Cardiac muscle cell (in vitro differentiated cells and primary cell): Measurements from ENCODE around the gene TNC. TPM values are rescaled to one million over a fixed set of nuclear protein-coding genes. Genes with fewer than 3 reads are reported as not detected.

ENCODE experiments used
- DNase-seq, 2 donors: peaks; one replicate each; pipeline versions ENCODE4 v3.0.0 to v3.0.0-alpha.2; 2010 to 2017; ENCODE audit warnings: low read depth in 1 of 2, low spot score in 1 of 2
- H3K27ac ChIP-seq: fragments of 200-600 bp; sonication (generic); 2 replicates; pipeline ENCODE4 v1.5.1; 2016
- H3K27me3 ChIP-seq: fragments of 200-600 bp; sonication (generic); 2 replicates; pipeline ENCODE4 v1.6.0; 2016; ENCODE audit warnings: control low read depth
- H3K36me3 ChIP-seq: fragments of 200-600 bp; sonication (generic); 2 replicates; pipeline ENCODE4 v1.5.1; 2016; ENCODE audit warnings: control low read depth
- H3K4me1 ChIP-seq: fragments of 200-600 bp; sonication (generic); 2 replicates; pipeline ENCODE4 v1.8.1; 2017; ENCODE audit warnings: low read depth, mild to moderate bottlenecking, mixed run types
- H3K4me3 ChIP-seq: fragments of 200-600 bp; sonication (generic); 2 replicates; pipeline ENCODE4 v1.5.1; 2016; ENCODE audit warnings: mild to moderate bottlenecking
- H3K9me3 ChIP-seq: fragments of 200-600 bp; sonication (generic); 2 replicates; pipeline ENCODE4 v1.5.1; 2017; ENCODE audit warnings: low read depth, mild to moderate bottlenecking, control low read depth
- CTCF ChIP-seq: IDR thresholded peaks from 2 replicates; pipeline ENCODE4 v1.5.1; 2012; ENCODE audit warnings: low read depth, mild to moderate bottlenecking, low read length
- polyA plus RNA-seq: library from polyadenylated mRNA; unstranded; fragments of >200 nt; fragmentation: Nextera tagmentation; extraction: Ambion mirVana; gene quantifications from 2 replicates; pipeline ENCODE4 v1.2.1, GENCODE V29; 2016
- total RNA-seq: library from RNA; depleted of rRNA; stranded (reverse); fragments of >200 nt; gene quantifications from 2 replicates; pipeline ENCODE4 v1.2.3, GENCODE V29; 2016

TNC gene
- total and polyA plus RNA-seq, 2 experiments from 2014 or later: 23.9 to 29.7 TPM

GRCh38 chr9:115024925-115025535 lies 92.9 kb downstream of the TNC start:
- no peaks in the 10 kb centered on the region for H3K36me3 ChIP-seq
- H3K27ac ChIP-seq: no peak overlapping the region
- H3K4me3 ChIP-seq: no peak overlapping the region
- no peaks in the 10 kb centered on the region for H3K9me3 ChIP-seq
- no peak for DNase-seq
- H3K27me3 ChIP-seq: no peaks in the 10 kb centered on the region
- TF ChIP-seq CTCF: no peak
- H3K4me1 ChIP-seq: peaks cover 10% of the 10 kb centered on the region

- Histone ChIP-seq H3K27ac (no peak overlapping the region), H3K27me3 (no peaks in the 10 kb centered on the region), H3K4me1 (no peaks in the 10 kb centered on the region), H3K4me3 (no peak overlapping the region), H3K9me3 (no peaks in the 10 kb centered on the region), H3K36me3 (no peaks in the 10 kb centered on the region)
- no peak for TF ChIP-seq CTCF
- DNase-seq: peak in 1 of 2 donors; percentile 22
These were observed 95.1 kb downstream of the TNC start for GRCh38 chr9:115022760-115023434.

GRCh38 chr9:115018547-115019435 lies 99.2 kb downstream of the TNC start:
- no peaks in the 10 kb centered on the region for H3K4me1 ChIP-seq
- TF ChIP-seq CTCF: no peak
- DNase-seq: peak in 1 of 2 donors; percentile 57

GRCh38 chr9:115016344-115016743 lies 101.6 kb downstream of the TNC start:
- no peak overlapping the region for H3K27ac ChIP-seq
- H3K27me3 ChIP-seq: peaks cover 18% of the 10 kb centered on the region
- no peak for TF ChIP-seq CTCF
- no peaks in the 10 kb centered on the region for H3K36me3 ChIP-seq
- H3K9me3 ChIP-seq: no peaks in the 10 kb centered on the region
- no peaks in the 10 kb centered on the region for H3K4me1 ChIP-seq
- H3K4me3 ChIP-seq: no peak overlapping the region
- DNase-seq: no peak

More at GRCh38 chr9:115018547-115019435, 99.2 kb downstream of the TNC start:
- no peak overlapping the region for H3K4me3 ChIP-seq
- H3K36me3 ChIP-seq: no peaks in the 10 kb centered on the region
- H3K27ac ChIP-seq: no peak overlapping the region
- no peaks in the 10 kb centered on the region for H3K27me3 ChIP-seq
- H3K9me3 ChIP-seq: no peaks in the 10 kb centered on the region

- Histone ChIP-seq H3K27me3 (peaks cover 30% of the 10 kb centered on the region), H3K9me3 (no peaks in the 10 kb centered on the region), H3K4me1 (no peaks in the 10 kb centered on the region), H3K27ac (no peak overlapping the region), H3K36me3 (no peaks in the 10 kb centered on the region), H3K4me3 (no peak overlapping the region)
- peak; percentile 54 to 84 for DNase-seq
- TF ChIP-seq CTCF: peak; percentile 79
These were observed 102.8 kb downstream of the TNC start for GRCh38 chr9:115015018-115015635.
